Lung microvascular endothelial cell (primary cell): ENCODE data around the gene RAB6A. TPM values are rescaled to one million over a fixed set of nuclear protein-coding genes. Genes with fewer than 3 reads are reported as not detected.

Source experiments
- DNase-seq, 2 donors: peaks; one replicate each; pipeline versions ENCODE4 v3.0.0 to v3.0.0-alpha.2; 2010; ENCODE audit warnings: low read depth in 2 of 2
- total RNA-seq: library from RNA; depleted of rRNA; stranded (reverse); fragments of >200 nt; gene quantifications from 2 replicates; pipeline ENCODE4 v1.2.1, GENCODE V29; 2014

The RAB6A gene
- total RNA-seq, 1 donor from 2014 or later: 101 TPM

GRCh38 chr11:73654482-73655021 is 106.3 kb downstream of the RAB6A start:
- no peak for DNase-seq

- DNase-seq: no peak
Observed at GRCh38 chr11:73653996-73654395, 106.9 kb downstream of the RAB6A start.

- DNase-seq: no peak
Observed at GRCh38 chr11:73652856-73653559, 107.9 kb downstream of the RAB6A start.

DNA sequence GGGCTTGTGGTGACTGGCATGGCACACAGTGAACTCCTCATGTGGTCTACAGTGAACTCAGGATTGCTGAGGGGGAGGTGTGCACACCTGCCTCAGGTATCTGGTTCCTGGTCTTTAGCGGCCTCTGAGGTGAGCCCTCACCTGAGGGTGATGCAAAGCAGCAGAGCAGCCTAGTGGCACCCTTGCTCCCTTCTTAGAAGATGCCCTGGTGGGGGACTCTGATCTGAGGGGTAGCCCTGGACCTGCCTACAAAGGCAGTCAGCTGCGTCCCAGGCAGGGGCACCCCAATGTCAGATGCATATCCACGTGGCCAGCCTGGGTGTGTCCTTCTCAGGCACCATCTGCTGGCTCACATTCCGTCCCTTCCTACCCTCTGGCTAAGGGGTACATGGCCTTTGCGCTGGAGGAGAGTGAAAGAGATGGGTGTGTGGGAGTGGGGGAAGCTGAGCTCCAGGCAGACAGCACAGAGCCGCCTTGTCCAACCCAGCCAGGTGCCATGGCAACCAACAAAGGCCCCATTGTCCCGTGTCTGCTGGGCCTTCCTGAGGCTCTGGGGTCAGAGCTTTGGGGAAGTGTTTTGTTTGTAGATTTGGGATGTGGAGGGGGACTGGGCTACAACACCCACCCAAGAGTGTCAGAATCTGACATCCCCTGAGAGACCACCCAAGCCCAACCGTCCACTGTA is 108.7 kb downstream of the RAB6A start:
- DNase-seq: peak; percentile 14 to 81

GRCh38 chr11:73651661-73652045 is 109.2 kb downstream of the RAB6A start:
- DNase-seq: no peak

GRCh38 chr11:73651252-73651651 is 109.6 kb downstream of the RAB6A start:
- no peak for DNase-seq

DNA sequence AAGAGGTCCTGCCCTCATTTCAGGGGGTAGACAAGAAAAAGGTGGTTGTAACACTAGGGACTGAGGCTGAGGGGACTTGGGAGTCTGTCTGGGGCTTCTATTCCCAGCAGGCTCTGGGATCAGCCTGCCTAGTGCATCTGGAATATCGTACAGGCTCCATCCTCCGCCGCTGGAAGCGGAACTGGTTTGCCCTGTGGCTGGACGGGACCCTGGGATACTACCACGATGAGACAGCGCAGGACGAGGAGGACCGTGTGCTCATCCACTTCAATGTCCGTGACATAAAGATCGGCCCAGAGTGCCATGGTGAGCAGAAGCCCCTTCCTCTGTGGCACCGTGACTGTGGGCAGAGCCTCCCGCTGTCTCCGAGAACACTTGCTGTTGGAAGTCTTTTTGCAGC is 110.5 kb downstream of the RAB6A start:
- DNase-seq: no peak

DNA sequence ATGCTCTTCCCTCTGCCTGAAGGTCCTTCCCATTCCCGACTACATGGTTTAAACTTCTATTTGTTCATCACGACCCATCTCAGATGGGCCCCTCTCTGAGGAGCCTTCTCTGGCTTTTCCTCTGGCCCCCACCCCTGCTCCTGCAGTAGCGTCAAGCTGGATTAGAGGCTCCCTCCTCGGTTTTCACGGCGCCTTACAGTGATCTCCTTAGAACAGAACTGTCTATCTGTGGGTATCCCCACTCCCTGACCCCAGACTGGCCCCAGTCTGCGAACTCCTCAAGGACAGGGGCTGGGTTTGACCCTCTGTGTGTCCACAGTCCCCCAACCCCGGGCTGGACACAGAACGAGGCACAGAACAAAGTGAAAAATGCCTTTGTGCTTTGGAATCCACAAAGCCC is 111.7 kb downstream of the RAB6A start:
- no peak for DNase-seq

DNA sequence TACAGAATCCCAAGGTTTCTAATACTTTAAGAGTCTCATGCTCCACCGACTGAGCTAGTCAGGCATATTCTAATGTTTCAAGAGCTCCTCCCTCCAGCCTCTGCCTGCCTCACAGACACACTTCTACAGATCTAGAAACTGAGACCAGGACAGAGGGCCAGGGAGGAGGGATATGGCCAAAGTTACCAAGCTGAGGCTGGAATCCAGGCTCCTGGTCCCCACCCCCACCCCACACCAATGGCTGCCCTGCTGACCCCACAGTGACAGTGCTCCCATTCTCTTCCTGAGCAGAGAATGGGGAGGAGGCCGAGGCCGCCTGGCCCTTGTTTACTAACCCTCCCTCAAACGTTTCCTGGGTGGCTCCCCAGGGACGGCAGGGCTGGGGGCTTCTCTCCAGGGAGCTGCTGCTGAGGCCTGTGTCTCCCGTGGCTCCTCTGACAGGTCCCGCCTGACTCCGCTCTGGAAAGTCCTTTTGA is 112.3 kb downstream of the RAB6A start:
- DNase-seq: no peak

DNA sequence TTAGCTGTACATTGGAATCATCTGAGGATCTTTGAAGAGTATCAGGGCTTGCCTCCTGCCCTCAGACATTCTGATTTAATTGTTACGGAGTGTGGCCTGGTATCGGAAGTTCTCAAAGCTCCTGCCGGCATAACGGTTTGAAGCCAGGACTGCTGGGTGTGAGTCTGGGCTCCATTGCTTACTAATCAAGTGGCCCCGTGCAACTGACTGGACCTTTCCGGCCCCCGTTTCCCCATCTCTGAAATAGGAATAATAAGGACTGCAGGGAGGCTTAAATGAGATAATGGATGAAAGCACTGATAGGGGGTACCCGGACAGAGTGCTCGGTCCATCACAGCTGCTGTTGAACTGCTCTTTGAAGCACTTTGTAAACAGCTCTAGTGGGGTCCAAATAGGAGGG is 112.8 kb downstream of the RAB6A start:
- no peak for DNase-seq

GRCh38 chr11:73647459-73648100 is 113.3 kb downstream of the RAB6A start:
- DNase-seq: peak; percentile 72 to 86

DNA sequence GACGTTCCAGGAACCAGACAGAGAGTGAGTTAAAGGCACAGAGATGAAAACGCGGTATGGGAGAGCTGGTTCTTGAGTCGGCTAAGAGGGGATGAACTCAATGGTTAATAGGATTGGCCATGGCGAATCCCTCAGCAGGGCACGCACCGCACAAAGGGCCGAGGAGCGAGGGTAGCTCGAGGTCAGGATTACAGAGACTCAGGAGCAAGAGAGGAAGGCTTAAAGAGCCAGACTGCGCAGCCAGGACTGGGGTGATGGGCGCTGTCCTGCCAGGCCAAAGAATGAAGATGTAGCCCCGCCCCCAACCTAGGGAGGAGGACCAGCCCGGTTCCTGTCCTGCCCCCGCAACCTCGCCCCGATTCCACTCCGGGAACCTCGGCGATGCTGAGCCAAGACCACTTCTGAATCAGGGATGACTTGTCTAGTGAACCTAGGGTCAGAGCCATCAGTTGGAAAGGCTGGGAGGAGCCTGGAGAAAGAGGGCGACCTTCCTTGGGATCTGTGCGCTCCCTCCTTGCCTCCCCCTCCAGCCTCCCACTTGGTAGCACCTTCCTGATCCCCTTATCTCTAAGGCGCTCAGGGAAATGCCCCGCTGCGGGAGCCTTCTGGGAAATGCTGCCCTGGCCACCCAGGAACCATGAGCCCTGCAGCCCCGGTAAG is 114.8 kb downstream of the RAB6A start, which contains the start of gene PLEKHB1:
TSS of gene PLEKHB1 (plus strand) at position 610 of the 660 bp plus-strand sequence. CDS start at position 638, 28 bp downstream.
- no peak for DNase-seq

- peak in 1 of 2 donors; percentile 16 for DNase-seq
Observed at GRCh38 chr11:73645121-73645969, 115.5 kb downstream of the RAB6A start.

DNA sequence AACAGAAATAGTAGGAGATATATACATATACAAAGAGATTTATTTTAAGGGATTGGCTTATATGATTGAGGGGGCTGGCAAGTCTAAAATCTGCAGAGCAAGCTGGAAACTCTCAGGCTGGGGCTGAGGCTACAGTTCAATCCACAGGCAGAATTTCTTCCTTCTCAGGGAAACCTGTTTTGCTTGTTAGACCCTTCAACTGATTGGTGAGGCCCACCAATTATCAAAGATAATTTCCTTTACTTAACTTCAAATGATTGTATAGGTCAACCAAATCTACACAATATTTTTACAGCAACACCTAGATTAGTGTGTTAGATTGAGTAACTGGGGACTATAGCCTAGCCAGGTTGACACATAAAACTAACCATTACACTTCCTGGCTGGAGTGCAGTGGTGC is 119.2 kb downstream of the RAB6A start:
- DNase-seq: no peak

DNA sequence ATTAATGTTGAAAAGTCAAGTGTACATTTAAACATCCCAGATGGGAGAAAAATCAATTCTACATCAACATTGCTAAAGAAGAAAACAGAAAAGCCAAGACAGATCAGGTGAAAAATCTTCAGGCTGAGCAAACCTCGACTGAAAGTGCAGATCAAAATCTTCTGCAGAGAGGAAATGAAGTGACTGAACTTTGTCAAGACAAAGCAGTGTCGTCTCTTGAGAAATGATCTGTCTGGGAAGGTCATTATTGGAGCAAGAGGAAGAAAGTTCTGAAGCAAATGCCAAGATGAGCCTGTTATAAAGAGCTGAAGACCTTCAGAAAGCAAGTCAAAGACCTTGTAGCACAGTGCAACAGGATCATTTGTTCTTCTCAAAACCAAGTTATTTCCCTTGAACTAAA is 120.3 kb downstream of the RAB6A start:
- no peak for DNase-seq

- DNase-seq: no peak
Observed at GRCh38 chr11:73637012-73637411, 123.9 kb downstream of the RAB6A start.

GRCh38 chr11:73636249-73636648 is 124.6 kb downstream of the RAB6A start:
- DNase-seq: no peak

GRCh38 chr11:73635721-73636120 is 125.2 kb downstream of the RAB6A start:
- DNase-seq: no peak

DNA sequence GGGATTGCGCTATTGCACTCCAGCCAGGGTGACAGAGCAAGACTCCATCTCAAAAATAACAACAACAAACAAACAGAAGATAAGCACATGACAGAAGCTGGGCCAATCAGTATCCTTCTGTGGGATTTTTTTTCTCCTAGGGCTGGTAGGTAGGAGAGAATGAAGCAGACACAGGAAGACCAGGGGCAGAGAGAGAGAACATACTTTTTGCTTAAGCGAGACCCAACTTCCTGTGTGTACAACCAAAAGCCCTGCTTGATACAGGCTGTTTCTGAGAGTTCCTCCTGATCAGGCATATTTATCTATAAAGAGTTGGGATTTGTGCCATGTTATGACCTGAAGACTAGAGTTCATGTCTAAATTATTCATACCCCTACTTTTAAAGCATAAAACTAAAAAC is 126.9 kb downstream of the RAB6A start:
- no peak for DNase-seq

DNA sequence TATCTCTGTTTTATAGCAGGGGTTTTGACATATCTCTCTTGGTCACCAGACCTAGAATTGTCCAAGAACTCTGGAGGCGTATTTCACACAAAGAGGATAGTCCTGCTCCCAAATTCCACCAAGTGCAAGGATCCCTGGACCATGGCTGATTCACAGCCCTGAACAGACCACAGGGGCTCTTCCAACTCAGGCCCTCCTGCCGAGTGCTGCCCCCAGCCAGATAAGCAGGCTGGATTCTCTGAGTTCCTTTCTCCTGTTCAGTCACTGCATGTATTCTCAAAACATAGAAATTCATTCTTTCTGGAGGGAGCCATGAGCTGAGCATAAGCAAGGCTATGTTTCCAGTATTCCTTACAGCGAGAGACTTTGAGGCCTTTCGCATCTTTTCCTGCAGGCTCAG is 127.9 kb downstream of the RAB6A start:
- DNase-seq: no peak

DNA sequence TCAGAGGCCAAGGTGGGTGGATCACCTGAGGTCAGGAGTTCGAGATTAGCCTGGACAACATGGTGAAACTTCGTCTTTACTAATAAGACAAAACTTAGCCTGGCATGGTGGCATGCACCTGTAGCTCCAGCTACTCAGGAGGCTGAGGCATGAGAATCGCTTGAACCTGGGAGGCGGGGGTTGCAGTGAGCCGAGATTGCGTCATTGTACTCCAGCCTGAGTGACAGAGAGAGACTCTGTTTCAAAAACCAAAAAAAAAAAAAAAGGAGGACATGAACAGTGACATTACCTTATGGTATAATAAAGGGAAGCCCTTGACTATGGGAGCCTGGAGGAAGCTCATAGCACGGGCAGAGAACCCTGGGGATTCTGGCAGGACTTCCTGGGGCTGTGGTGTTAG is 131.0 kb downstream of the RAB6A start:
- no peak for DNase-seq
